HEK293 (cell line): ENCODE measurements around the gene ZNF532.

Source experiments
- CTCF ChIA-PET: fragments of 350-600 bp; formaldehyde crosslinking; extraction: SDS; loops from one replicate; lab custom pipeline; 2021; ENCODE audit warnings: antibody characterized with exemption; lab: Yijun Ruan, JAX
- POLR2A ChIA-PET: fragments of 300-600 bp; formaldehyde crosslinking; extraction: SDS; loops from one replicate; lab custom pipeline; 2020; ENCODE audit warnings: antibody characterized with exemption, inconsistent platforms; lab: Yijun Ruan, JAX
- H3K27ac ChIP-seq: fragments of 200-500 bp; sonication (Bioruptor generic); 2 replicates; pipeline ENCODE4 v1.5.1; 2014; ENCODE audit warnings: low read depth, low read length, control low read depth, inconsistent platforms; ENCODE audit errors: extremely low read depth
- H3K36me3 ChIP-seq, 2 experiments: fragments of 200-500 bp in 1 of 2; sonication (Bioruptor generic) in 1 of 2; 1 replicate in 1 of 2; 2 replicates in 1 of 2; pipeline ENCODE4 v1.5.1; 2014 to 2017; ENCODE audit warnings: inconsistent platforms in 2 of 2, low read length in 2 of 2; ENCODE audit not compliant: control insufficient read depth in 2 of 2, insufficient read depth in 1 of 2
- H3K4me1 ChIP-seq: fragments of 200-500 bp; sonication (Bioruptor generic); 2 replicates; pipeline ENCODE4 v1.5.1; 2014; ENCODE audit warnings: mild to moderate bottlenecking, low read length, inconsistent platforms; ENCODE audit not compliant: control insufficient read depth, insufficient read depth
- H3K4me3 ChIP-seq: 2 replicates; pipeline ENCODE4 v1.5.1; 2011; ENCODE audit warnings: low read depth, mild to moderate bottlenecking, control low read depth, low read length, moderate library complexity
- H3K9me3 ChIP-seq: fragments of 200-500 bp; sonication (Bioruptor generic); 2 replicates; pipeline ENCODE4 v1.5.1; 2014; ENCODE audit warnings: low read depth, low read length, inconsistent platforms; ENCODE audit not compliant: control insufficient read depth, insufficient read depth
- ATF2 ChIP-seq: fragments of 450-650 bp; formaldehyde crosslinking; IDR thresholded peaks from 2 replicates; pipeline ENCODE4 v1.5.1; 2016; ENCODE audit warnings: missing biosample characterization, missing genetic modification characterization, low read depth
- EGR2 ChIP-seq: fragments of 450-650 bp; formaldehyde crosslinking; IDR thresholded peaks from 2 replicates; pipeline ENCODE4 v1.5.1; 2016; ENCODE audit warnings: low read depth, missing biosample characterization, missing genetic modification characterization
- GLIS2 ChIP-seq: fragments of 450-650 bp; formaldehyde crosslinking; IDR thresholded peaks from 2 replicates; pipeline ENCODE4 v1.5.1; 2016; ENCODE audit warnings: missing biosample characterization, missing genetic modification characterization
- IKZF3 ChIP-seq: fragments of 450-650 bp; IDR thresholded peaks from 2 replicates; pipeline ENCODE4 v1.5.0; 2018; ENCODE audit warnings: missing biosample characterization, mild to moderate bottlenecking, missing genetic modification characterization, moderate library complexity
- PATZ1 ChIP-seq: fragments of 450-650 bp; formaldehyde crosslinking; IDR thresholded peaks from 2 replicates; pipeline ENCODE4 v1.5.1; 2016; ENCODE audit warnings: missing biosample characterization, missing genetic modification characterization
- REPIN1 ChIP-seq: fragments of 450-650 bp; formaldehyde crosslinking; IDR thresholded peaks from 2 replicates; pipeline ENCODE4 v1.5.1; 2017; ENCODE audit warnings: missing biosample characterization, missing genetic modification characterization, low read depth
- SCRT1 ChIP-seq: fragments of 450-650 bp; formaldehyde crosslinking; IDR thresholded peaks from 2 replicates; pipeline ENCODE4 v1.5.1; 2016; ENCODE audit warnings: missing biosample characterization, missing genetic modification characterization, borderline replicate concordance
- SETDB1 ChIP-seq: IDR thresholded peaks from one replicate; pipeline ENCODE4 v1.6.1; 2017; ENCODE audit warnings: mild to moderate bottlenecking, low read length, moderate library complexity, mixed read lengths; ENCODE audit not compliant: insufficient read length
- TSHZ1 ChIP-seq: fragments of 450-650 bp; formaldehyde crosslinking; IDR thresholded peaks from 2 replicates; pipeline ENCODE4 v1.5.1; 2016; ENCODE audit warnings: missing biosample characterization, missing genetic modification characterization, borderline replicate concordance
- ZEB2 ChIP-seq: fragments of 450-650 bp; formaldehyde crosslinking; IDR thresholded peaks from 2 replicates; pipeline ENCODE4 v1.5.1; 2016; ENCODE audit warnings: missing biosample characterization, missing genetic modification characterization
- ZFHX2 ChIP-seq: fragments of 450-650 bp; formaldehyde crosslinking; conservative IDR thresholded peaks from 2 replicates; pipeline ENCODE4 v1.5.1; 2016; ENCODE audit warnings: missing biosample characterization, missing genetic modification characterization
- ZFP41 ChIP-seq: fragments of 450-650 bp; formaldehyde crosslinking; IDR thresholded peaks from 2 replicates; pipeline ENCODE4 v1.5.1; 2016; ENCODE audit warnings: missing biosample characterization, missing genetic modification characterization, borderline replicate concordance
- ZNF148 ChIP-seq: fragments of 450-650 bp; formaldehyde crosslinking; IDR thresholded peaks from 2 replicates; pipeline ENCODE4 v1.5.0; 2017; ENCODE audit warnings: missing biosample characterization, missing genetic modification characterization, borderline replicate concordance
- ZNF157 ChIP-seq: fragments of 450-650 bp; formaldehyde crosslinking; IDR thresholded peaks from 2 replicates; pipeline ENCODE4 v1.5.1; 2016; ENCODE audit warnings: missing biosample characterization, missing genetic modification characterization
- ZNF211 ChIP-seq: fragments of 450-650 bp; formaldehyde crosslinking; IDR thresholded peaks from 2 replicates; pipeline ENCODE4 v1.5.1; 2016; ENCODE audit warnings: low read depth, missing biosample characterization, missing genetic modification characterization
- ZNF341 ChIP-seq: fragments of 450-650 bp; formaldehyde crosslinking; IDR thresholded peaks from 2 replicates; pipeline ENCODE4; 2016; ENCODE audit warnings: low read depth, missing biosample characterization, missing genetic modification characterization
- ZNF37A ChIP-seq: fragments of 450-650 bp; IDR thresholded peaks from 2 replicates; pipeline ENCODE4 v1.5.1; 2018; ENCODE audit warnings: missing biosample characterization, missing genetic modification characterization
- ZNF394 ChIP-seq: fragments of 450-650 bp; formaldehyde crosslinking; IDR thresholded peaks from 2 replicates; pipeline ENCODE4 v1.5.1; 2016; ENCODE audit warnings: missing biosample characterization, missing genetic modification characterization, mild to moderate bottlenecking, moderate library complexity, borderline replicate concordance
- ZNF544 ChIP-seq: fragments of 450-650 bp; formaldehyde crosslinking; IDR thresholded peaks from 2 replicates; pipeline ENCODE4 v1.5.0; 2017; ENCODE audit warnings: missing biosample characterization, missing genetic modification characterization
- ZNF623 ChIP-seq: fragments of 450-650 bp; formaldehyde crosslinking; IDR thresholded peaks from 2 replicates; pipeline ENCODE4 v1.5.1; 2016; ENCODE audit warnings: missing biosample characterization, missing genetic modification characterization
- ZNF660 ChIP-seq: fragments of 450-650 bp; IDR thresholded peaks from 2 replicates; pipeline ENCODE4 v1.5.1; 2018; ENCODE audit warnings: missing biosample characterization, mild to moderate bottlenecking, missing genetic modification characterization
- ZNF670 ChIP-seq: fragments of 450-650 bp; formaldehyde crosslinking; IDR thresholded peaks from 2 replicates; pipeline ENCODE4 v1.5.1; 2016; ENCODE audit warnings: missing biosample characterization, missing genetic modification characterization, low read depth
- ZNF785 ChIP-seq: fragments of 450-650 bp; formaldehyde crosslinking; IDR thresholded peaks from 2 replicates; pipeline ENCODE4 v1.5.1; 2016; ENCODE audit warnings: missing biosample characterization, missing genetic modification characterization

The ZNF532 gene

GRCh38 chr18:58827886-58828285 is 36.8 kb upstream of the ZNF532 start (continued):
- TF ChIP-seq ZNF37A (no peak), ZNF660 (tag by site-specific recombination) (no peak), ATF2 (tag by site-specific recombination) (no peak)

GRCh38 chr18:58828399-58829121 is 36.1 kb upstream of the ZNF532 start:
- no peak for TF ChIP-seq ZNF211 (tag by site-specific recombination)
- TF ChIP-seq EGR2 (tag by site-specific recombination): peak; percentile 21; the same call in 1 of the 2 replicates
- TF ChIP-seq ZFHX2 (tag by site-specific recombination): 0 out of 2 replicates have a peak, but pooled peaks have one; percentile 20
- TF ChIP-seq, all 188 proteins: peak for 2
- POLR2A ChIA-PET: interaction anchor here (0.6 kb wide), 1 partner anchor 549 kb away, joined by 3 read pairs; no protein-coding TSS in a partner anchor
- H3K27ac ChIP-seq: no peak overlapping the region
- H3K4me1 ChIP-seq: no peaks in the 10 kb centered on the region
- no peak overlapping the region for H3K4me3 ChIP-seq
- no peaks in the 10 kb centered on the region for H3K36me3 ChIP-seq
- CTCF ChIA-PET: interaction anchor here (0.6 to 1.5 kb wide), 2 partner anchors 39 to 47 kb away, joined by 4 to 5 read pairs; no protein-coding TSS in a partner anchor
- H3K9me3 ChIP-seq: no peaks in the 10 kb centered on the region

- POLR2A ChIA-PET: no interaction called here
- no peaks in the 10 kb centered on the region; the same call in 1 of the 2 replicates for H3K4me1 ChIP-seq
- no peaks in the 10 kb centered on the region for H3K9me3 ChIP-seq
- no peak overlapping the region for H3K27ac ChIP-seq
- H3K36me3 ChIP-seq: no peaks in the 10 kb centered on the region
- H3K4me3 ChIP-seq: no peak overlapping the region
- CTCF ChIA-PET: interaction anchor here (1.5 kb wide), 1 partner anchor 48 kb away, joined by 5 read pairs; no protein-coding TSS in a partner anchor
- TF ChIP-seq TSHZ1 (tag by site-specific recombination) (no peak), ZNF394 (tag by site-specific recombination) (no peak), IKZF3 (tag by site-specific recombination) (no peak), PATZ1 (tag by site-specific recombination) (no peak), ZNF341 (tag by site-specific recombination) (no peak), GLIS2 (tag by site-specific recombination) (no peak), ZNF785 (tag by site-specific recombination) (no peak), ZNF148 (no peak), ZNF544 (tag by site-specific recombination) (no peak), ZNF623 (tag by site-specific recombination) (no peak), ZEB2 (tag by site-specific recombination) (no peak), SETDB1 (no peak), SCRT1 (tag by site-specific recombination) (no peak), ZNF157 (tag by site-specific recombination) (no peak), ZFP41 (tag by site-specific recombination) (no peak), REPIN1 (no peak), ZNF670 (tag by site-specific recombination) (no peak)
Measured at GRCh38 chr18:58829263-58829662, 35.4 kb upstream of the ZNF532 start.
